Anterior cingulate cortex (tissue), 58 donors: ENCODE results near the gene ZKSCAN4.

Experiments used
- DNase-seq, 58 donors: peaks; one replicate each; lab custom pipeline; 2025; lab: John Stamatoyannopoulos, UW

ZKSCAN4 gene

DNA sequence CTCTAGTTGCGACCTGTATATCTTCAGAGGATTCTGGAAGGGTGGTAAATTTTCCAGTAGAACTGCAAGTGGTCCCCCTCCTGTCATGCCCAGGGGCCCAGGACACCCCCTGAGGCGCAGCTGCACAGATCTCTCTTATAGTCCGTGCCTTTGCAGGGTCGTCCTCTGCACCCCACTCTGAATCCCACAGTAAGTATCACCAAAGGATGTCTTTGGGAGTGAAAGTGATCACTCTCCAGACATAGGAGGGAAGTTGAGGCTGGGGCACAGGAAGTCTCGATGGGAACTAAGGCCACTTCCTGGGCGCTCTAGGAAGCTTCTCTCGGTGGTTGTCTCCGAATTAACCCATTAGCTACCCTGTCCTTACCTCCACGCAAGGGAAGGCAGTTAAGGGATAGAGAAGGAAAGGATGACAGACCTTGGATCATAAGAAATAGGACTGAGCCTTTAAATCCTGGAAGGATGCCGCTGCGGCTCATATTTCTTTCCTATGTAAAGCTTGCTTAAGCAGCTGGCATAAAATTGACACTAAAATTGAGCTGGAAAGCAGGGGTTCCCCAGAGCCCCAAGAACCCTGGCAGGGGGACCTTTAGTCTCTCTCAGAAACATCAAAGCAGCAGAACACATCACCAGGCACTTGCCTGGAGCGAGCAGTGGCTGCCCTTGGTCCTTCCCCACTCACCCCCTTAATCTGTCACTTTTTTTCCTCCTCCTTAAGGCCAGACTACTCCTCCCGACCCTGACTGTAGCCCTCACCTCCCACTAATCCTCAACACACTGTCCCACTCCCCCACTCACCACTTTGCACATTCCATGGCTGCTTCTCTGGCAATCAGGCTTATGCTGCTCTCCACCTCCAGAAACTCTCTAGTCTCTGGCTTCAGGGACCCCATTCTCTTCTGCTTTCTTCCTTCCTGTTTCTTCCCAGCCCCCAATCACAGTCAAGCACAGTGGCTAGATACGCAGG is at the start of gene ZKSCAN4:
Gene ZKSCAN4 (minus strand): TSS at position 261 of the 967 bp plus-strand sequence. CDS start 289 bp downstream, outside the sequence.
- DNase-seq: peak; percentile 7 to 86 (median 65)

DNA sequence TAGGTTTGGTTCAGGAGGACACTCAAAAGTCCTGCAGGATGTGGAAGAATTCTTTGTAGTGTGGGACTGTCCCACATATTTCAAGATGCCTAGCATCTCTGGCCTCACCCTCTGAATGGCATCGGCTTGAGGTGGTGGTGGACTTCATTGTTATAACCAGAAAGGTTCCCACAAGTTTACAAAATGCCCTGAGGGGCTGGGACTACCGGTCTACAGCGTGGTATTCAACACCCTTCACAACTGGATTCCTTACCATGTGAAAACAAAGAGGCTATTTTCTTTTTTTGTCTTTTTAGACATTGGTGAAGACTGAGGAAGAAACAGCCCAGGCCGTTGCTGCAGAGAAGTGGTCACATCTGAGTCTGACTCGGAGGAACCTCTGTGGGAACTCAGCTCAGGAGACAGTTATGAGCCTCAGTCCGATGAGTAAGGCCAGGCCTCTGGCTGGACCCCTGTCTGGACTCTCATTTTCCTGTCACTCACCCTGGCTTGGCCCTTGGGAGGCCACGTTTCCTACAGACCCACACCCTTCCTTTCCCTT is 44.5 kb upstream of the ZKSCAN4 start:
- no peak for DNase-seq

DNA sequence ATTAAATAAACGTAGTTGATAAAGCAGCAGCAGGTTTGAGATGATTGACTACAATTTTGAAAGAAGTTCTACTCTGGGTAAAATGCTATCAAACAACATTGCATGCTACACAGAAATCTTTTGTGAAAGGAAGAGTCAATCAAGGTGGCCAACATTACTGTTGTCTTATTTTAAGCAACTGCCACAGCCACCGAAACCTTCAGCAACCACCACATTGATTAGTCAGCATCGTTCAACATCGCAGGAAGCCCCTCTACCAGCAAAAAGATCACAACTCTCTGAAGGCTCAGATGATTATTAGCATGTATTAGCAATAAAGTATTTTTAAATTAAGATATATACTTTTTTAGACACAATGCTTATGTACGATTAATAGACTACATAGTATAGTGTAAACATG is 43.3 kb upstream of the ZKSCAN4 start:
- DNase-seq: no peak

DNA sequence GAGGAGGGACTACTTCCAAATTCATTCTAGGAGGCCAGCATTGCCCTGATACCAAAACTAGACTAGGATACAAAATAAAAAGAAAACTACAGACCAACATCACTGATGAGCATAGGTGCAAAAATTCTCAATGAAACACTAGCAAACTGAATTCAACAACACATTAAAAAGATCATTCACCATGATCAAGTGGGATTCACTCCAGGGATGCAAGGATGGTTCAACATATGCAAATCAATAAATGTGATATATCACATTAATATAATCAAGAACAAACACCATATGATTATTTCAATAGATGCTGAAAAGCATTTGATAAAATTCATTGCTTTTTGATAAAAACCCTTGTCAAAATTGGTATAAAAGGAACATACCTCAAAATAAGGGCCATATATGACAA is 39.5 kb upstream of the ZKSCAN4 start:
- DNase-seq: no peak

DNA sequence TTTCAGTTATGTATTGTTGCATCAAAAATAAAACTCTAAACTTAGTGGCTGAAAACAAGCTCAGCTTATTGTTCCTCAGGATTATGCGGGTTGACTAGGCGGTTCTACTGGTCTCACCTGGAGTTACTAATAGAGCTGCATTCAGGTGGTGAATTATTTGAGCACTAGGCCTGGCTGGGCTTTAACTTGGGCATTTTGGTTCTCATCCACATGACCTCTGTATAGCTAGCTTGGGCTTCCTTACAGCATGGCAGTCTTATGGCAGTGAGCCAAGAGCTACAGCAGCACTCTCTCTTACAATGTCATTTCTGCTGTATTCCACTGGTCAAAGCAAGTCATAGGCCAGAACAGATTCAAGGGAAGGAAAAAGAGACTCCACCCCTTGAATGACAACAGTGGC is 30.9 kb upstream of the ZKSCAN4 start:
- DNase-seq: no peak

DNA sequence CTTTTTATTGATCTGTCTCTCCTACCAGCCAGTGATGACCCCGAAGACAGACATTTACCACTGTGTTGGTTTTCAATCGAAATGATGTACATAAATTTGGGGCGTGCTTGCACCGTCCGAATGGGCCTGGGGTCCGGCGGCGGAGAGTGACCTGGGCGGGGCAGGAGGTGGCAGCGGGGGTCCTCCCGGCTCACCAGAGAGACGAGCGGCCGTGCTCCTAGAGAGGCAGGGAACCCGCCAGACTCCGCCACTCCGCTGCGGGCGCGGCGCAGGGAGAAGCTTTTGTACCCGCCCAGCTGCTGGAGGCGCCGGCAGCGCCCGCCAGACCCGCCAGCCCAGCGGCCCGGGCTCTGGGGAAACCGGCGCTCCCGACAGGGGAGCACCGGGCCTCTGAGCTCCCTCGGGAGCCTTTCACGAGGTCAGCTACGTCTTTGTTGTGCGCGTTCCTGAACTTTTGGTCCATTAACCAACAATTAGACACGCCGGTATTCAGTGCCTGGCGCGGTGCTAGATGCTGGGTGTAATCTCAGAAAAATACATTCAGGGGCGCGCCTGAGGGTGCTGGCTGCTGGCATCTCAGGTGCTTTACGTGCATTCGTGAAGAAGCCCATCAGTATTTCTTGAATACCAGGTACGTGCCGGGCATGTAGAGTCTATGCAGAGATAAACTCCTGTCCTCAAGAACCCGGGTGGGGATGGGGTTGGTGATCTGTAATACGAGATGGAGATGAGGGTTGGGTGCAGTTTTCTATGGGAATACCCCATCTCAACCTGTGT is 29.4 kb upstream of the ZKSCAN4 start, which contains the start of gene PGBD1:
Gene PGBD1 (plus strand): TSS at position 285 of the 777 bp plus-strand sequence. CDS start 2,242 bp downstream, outside the sequence.
- DNase-seq: peak in 56 of 58 donors; percentile 5 to 75 (median 44)

DNA sequence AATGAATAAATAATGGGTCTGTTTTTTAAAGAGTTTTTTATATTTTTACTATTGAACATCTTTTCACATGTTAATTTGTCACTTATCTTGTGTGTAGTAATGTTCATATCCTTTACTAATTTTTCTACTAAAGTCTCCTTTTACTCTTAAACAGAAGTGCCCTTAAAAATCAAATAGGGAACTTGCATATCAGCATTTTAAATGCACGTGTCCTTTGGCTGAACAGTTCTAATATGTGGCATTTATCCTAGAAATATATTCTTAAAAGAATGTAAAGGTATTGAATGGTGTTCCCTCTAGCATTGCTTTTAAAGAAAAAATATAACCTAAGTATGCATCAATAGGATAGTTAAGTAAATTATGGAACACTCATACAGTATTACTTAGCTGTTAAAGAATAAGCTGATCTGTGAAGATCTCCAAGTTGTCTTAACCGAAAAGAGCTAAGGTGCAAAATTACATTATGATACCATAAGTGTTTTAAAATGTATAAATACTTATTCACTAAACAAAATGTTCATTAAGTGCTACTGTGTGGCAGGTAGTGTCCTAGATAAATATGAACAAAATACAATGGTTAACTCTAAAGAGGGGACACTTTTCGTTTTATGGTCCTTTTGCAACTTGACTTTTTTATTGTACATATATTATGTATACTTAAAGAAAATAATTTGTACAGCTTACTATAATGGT is 28.7 kb upstream of the ZKSCAN4 start:
- no peak for DNase-seq

DNA sequence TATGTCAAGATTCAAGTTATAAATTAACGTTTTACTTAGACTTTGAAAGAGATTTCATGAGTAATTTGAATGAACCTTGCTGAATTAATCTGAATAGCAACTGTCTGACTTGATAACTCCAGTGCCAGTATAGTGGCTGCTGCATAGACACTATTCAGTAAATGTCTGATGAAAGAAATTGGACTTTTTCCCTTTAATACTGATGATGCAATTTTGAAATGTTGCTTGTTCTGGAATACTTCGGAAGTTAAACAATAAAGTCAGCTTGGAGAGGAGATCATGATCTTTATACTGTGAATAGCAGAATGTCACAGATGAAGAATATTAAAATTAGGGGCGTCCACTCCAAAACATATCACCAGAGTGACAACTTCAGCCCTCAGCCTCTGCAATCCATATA is 25.7 kb upstream of the ZKSCAN4 start:
- no peak for DNase-seq

DNA sequence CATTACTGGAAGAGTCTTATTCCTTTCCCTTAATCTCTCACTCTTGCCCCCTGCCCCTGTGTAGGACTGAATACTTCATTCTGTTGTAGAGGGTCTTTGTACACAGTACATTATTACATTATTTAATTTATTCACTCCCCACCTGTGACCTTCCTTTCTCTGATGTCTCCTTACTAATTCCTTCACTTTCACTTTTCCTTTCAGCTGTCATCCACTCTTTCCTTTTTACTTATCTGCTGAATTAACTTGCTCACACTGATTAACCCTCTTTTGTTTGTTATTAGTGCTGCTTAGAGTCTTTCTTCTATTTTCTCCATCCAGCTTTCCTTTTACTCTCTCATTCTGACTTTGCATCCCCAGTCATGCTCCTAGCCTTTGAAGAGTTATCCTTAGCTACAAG is 22.8 kb upstream of the ZKSCAN4 start:
- no peak for DNase-seq

DNA sequence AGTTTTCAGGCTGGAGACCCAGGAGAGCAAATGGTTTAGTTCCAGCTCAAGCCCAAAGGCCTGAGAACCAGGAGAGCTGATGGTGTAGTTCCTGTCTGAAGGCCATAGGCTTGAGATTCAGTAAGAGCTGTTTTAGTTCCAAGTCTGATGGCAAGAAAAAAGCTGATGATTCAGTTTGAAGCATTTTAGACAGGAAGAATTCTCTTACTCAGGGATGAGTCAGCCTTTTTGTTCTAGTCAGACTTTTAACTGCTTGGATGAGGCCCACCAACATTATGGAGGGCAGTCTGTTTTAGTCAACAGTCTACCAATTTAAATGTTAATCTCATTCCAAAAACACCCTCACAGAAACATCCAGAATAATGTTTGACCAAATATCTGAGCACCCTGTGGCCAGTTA is 17.4 kb upstream of the ZKSCAN4 start:
- DNase-seq: no peak

DNA sequence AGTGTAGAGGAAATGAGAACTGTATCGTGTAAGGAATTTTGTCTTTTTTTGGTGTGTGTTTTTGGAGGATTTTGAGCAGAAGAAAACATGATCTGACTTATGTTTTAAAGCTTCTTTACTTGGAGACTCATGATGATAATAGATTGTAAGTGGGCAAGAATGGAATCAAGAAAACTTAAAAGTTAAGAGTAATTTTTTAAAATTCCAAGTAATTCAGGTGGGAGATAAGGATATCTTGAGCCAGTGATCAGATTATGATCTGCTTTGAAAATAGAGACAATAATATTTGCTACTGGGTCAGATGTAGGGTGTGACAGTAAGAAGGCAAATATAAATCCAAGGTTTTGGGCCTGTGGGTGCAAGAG is 15.6 kb upstream of the ZKSCAN4 start:
- no peak for DNase-seq

DNA sequence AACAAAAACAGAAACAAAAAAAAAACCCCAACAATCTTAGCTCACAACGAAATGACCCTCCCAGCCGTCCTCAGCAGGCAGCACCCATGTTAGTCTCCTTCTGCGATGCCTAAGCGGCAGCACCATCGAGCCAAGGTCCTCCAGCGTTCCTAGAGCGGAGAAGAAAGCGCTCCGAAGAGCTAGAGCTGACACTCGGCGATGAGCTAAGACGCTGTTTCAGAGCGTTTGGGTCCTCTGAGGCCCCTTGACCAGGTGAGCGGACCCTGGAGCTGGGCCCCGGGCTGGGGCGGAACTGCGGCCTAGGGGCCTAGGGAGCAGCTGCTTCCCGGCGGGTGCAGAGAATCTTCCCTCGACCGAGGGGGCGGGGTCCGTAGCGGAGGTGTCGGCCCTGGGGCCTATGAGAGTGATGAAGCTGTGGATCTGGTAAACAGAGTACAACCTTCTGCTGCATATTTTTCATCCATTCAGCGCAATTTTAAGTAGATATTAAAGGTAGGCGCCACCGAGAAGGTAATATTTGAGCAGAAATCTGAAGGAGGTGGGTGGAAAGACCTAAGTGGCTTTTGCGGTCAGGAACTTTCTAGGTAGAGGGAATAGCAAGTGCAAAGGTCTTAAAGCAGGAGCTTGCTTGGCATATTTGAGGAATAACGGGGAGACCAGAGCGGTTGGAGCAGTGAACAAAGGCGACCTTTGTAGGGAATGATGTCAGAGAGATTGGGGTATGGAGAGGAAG is 15.1 kb upstream of the ZKSCAN4 start, which contains the start of gene ZSCAN26:
Gene ZSCAN26 (plus strand): TSS at position 182 of the 733 bp plus-strand sequence. CDS start 4,777 bp downstream, outside the sequence.
- DNase-seq: peak in 57 of 58 donors; percentile 32 to 88 (median 76)

DNA sequence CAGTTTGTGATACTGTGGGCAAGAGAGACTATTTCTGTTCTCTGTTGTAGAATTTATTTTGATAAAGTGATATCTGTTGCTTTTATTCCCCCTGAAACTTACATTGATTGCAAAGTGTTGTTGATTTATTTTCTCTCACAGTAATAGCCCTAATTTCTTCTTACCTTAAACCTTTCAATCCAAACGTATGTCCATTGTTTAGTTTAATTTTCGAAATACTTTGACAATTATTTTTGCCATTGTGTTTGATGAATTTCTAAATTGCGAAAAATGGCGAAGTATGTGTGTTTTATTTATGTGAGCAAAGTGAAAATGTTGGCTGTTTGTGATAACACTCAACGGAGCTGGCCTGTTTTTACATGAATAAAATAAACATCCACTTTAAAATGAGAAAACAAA is 14.5 kb upstream of the ZKSCAN4 start:
- no peak for DNase-seq

DNA sequence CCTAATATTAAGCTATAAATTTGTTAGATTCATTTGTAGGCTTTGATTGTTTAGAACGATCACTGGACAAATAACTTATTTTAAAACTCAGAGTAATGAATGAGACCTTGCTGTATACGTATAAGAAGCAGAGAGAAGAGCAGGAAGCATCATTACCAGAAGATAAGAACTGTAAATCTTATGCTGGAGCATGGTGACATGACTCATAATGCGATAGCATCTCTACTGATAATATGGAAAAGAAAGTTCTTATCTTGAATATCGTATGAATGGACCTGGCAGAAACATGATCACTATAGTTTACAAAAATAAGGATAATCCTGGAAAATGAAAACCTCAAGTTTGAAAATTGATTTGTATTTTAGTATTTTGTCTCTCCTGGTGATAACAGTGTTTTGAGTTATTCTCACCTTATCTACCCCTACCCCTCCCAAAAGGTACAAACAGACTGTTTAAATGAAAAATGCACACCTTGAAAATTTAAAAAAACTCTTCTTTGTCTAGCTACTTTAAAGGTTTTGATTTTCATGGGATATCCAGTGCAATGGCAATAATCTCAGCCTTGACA is 12.8 kb upstream of the ZKSCAN4 start:
- no peak for DNase-seq

DNA sequence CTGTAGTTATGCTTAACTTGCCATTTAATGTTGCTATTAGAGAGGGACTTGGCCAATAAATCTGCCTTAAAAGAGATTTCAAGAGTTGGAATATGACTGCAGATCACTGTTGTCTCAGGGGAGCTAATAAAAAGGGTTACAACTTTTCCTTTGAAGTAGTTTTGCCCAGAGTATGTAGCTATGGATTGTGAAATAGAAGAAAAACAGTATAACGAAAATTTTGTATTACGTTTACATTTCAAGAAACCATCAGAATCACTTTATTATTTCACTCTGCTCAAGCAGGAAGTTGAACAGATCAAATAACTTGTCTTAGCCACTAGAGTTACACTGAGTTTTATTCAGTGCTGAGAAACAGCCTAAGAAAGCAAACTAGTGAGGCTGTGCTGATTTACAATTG is 11.9 kb upstream of the ZKSCAN4 start:
- DNase-seq: no peak

DNA sequence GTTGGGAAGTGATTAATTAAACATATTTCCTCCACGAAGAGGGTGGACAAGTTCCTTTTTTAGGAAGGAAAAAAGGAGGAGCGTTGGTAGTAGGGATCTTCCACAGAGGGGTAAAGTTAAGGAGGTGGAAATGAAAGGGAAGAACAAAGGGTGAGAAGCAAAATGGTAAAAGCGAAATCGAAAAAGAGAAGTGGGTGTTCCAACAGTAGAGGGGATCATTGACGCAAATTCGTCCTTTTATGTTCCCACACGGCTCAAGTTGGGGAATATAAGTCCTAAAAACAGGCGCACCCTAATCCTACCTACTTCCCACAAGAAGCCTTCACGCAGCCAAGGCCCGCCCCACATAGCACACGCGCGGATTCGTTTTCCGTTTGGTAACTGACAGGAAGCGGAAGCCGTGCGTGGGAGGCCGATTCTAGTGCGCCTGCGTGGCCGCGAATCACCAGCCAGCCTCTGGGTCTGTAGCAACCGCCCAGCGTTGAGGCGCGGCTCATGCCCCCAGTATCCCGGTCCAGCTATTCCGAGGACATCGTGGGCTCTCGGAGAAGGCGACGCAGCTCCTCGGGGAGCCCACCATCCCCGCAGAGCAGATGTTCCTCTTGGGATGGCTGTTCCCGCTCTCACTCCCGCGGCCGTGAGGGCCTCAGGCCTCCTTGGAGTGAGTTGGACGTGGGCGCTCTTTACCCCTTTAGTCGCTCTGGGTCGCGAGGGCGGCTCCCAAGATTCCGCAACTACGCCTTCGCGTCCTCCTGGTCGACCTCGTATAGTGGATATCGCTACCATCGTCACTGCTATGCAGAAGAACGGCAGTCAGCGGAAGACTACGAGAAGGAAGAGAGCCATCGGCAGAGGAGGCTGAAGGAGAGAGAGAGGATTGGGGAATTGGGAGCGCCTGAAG is 7.1 kb upstream of the ZKSCAN4 start, which contains the start of gene NKAPL:
Gene NKAPL (plus strand): TSS at position 421 of the 901 bp plus-strand sequence. CDS start 75 bp downstream, at position 496.
- DNase-seq: peak in 54 of 58 donors; percentile 2 to 80 (median 42)

DNA sequence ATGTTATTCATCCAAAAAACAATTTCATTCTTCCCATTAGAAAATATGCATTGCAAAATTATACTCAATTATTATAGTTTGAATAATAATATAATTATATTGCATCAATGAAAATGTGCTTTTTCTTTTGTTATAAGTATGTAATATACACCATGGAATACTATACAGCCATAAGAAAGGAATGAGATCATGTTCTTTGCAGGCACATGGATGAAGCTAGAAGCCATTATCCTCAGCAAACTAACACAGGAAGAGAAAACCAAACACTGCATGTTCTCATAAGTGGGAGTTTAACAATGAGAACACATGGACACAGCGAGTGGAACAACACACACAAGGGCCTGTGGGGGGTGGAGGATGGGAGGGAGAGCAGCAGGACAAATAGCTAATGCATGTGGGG is 5.0 kb upstream of the ZKSCAN4 start:
- no peak for DNase-seq

DNA sequence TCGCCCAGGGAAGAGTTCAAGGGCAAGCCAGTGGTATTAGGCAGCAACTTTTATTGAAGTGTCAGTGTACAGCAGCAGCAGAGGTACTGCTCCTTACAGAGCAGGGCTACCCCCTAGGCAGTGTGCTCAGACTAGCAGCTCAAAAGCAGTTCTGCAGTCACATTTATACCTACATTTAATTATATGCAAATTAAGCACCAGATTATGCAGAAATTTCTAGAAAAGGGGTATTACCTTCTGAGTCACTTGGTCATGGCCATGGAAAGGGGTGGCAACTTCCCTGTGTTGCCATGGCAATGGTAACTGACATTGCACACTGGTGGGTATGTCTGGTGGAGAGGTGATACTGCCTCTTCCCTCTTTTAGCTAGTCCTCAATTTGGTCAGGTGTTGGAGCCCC is 2.1 kb upstream of the ZKSCAN4 start:
- DNase-seq: no peak
